RWPE2 (cell line): ENCODE measurements around the gene OXER1.

Experiments used
- ATAC-seq: fragments of 200-7000 bp; cut with Tn5 transposase; 3 replicates; pipeline ENCODE4 v1.9.1; 2021; ENCODE audit warnings: low read depth
- DNase-seq: peaks from one replicate; pipeline ENCODE4 v3.0.0-alpha.2; 2020; ENCODE audit warnings: low spot score
- H3K27ac ChIP-seq: fragments of 450-650 bp; 2 replicates; pipeline ENCODE4 v1.5.1; 2017; ENCODE audit warnings: mild to moderate bottlenecking; ENCODE audit not compliant: poor library complexity, severe bottlenecking
- H3K27me3 ChIP-seq: fragments of 250-450 bp; sonication (Bioruptor Pico); 2 replicates; pipeline ENCODE4 v1.5.1; 2021; ENCODE audit warnings: mild to moderate bottlenecking, moderate library complexity; ENCODE audit not compliant: insufficient read depth, poor library complexity, severe bottlenecking
- H3K36me3 ChIP-seq: fragments of 250-450 bp; sonication (Bioruptor Pico); 2 replicates; pipeline ENCODE4 v1.5.1; 2020; ENCODE audit warnings: low read depth, mild to moderate bottlenecking, moderate library complexity
- H3K4me1 ChIP-seq: fragments of 250-450 bp; sonication (Bioruptor Pico); 2 replicates; pipeline ENCODE4 v1.5.1; 2021; ENCODE audit warnings: mild to moderate bottlenecking, moderate library complexity; ENCODE audit not compliant: insufficient read depth, poor library complexity, severe bottlenecking
- H3K4me3 ChIP-seq: fragments of 250-450 bp; sonication (Bioruptor Pico); 2 replicates; pipeline ENCODE4 v1.5.1; 2021; ENCODE audit warnings: mild to moderate bottlenecking, moderate library complexity; ENCODE audit not compliant: severe bottlenecking
- H3K9me3 ChIP-seq: fragments of 250-450 bp; sonication (Bioruptor Pico); 2 replicates; pipeline ENCODE4 v1.5.1; 2021; ENCODE audit warnings: mild to moderate bottlenecking, moderate library complexity; ENCODE audit not compliant: severe bottlenecking
- TF ChIP-seq, protein P1 (sequence below): fragments of 450-650 bp; IDR thresholded peaks from one replicate; pipeline ENCODE4 v1.5.1; 2017; ENCODE audit warnings: mild to moderate bottlenecking, moderate library complexity; ENCODE audit not compliant: poor library complexity, severe bottlenecking

The OXER1 gene

GRCh38 chr2:42743659-42743990 lies 20.3 kb downstream of the OXER1 start:
- Histone ChIP-seq H3K4me1 (no peaks in the 10 kb centered on the region), H3K36me3 (no peaks in the 10 kb centered on the region), H3K27me3 (no peaks in the 10 kb centered on the region), H3K4me3 (no peak overlapping the region), H3K9me3 (no peaks in the 10 kb centered on the region), H3K27ac (no peak overlapping the region)
- ATAC-seq (no peak), DNase-seq (no peak)
- TF ChIP-seq, protein P1, sequence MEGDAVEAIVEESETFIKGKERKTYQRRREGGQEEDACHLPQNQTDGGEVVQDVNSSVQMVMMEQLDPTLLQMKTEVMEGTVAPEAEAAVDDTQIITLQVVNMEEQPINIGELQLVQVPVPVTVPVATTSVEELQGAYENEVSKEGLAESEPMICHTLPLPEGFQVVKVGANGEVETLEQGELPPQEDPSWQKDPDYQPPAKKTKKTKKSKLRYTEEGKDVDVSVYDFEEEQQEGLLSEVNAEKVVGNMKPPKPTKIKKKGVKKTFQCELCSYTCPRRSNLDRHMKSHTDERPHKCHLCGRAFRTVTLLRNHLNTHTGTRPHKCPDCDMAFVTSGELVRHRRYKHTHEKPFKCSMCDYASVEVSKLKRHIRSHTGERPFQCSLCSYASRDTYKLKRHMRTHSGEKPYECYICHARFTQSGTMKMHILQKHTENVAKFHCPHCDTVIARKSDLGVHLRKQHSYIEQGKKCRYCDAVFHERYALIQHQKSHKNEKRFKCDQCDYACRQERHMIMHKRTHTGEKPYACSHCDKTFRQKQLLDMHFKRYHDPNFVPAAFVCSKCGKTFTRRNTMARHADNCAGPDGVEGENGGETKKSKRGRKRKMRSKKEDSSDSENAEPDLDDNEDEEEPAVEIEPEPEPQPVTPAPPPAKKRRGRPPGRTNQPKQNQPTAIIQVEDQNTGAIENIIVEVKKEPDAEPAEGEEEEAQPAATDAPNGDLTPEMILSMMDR: no peak

GRCh38 chr2:42742740-42743658 lies 20.9 kb downstream of the OXER1 start:
- DNase-seq (no peak), ATAC-seq (no peak)
- Histone ChIP-seq H3K4me3 (no peak overlapping the region), H3K9me3 (no peaks in the 10 kb centered on the region), H3K27ac (no peak overlapping the region), H3K4me1 (no peaks in the 10 kb centered on the region), H3K27me3 (no peaks in the 10 kb centered on the region), H3K36me3 (no peaks in the 10 kb centered on the region)
- TF ChIP-seq, protein P1: no peak

GRCh38 chr2:42741140-42741539 lies 22.8 kb downstream of the OXER1 start:
- TF ChIP-seq, protein P1: no peak
- DNase-seq (no peak), ATAC-seq (no peak)
- H3K27me3 ChIP-seq: no peaks in the 10 kb centered on the region
- no peak overlapping the region for H3K27ac ChIP-seq
- H3K36me3 ChIP-seq: no peaks in the 10 kb centered on the region
- H3K9me3 ChIP-seq: no peaks in the 10 kb centered on the region
- H3K4me3 ChIP-seq: no peak overlapping the region
- H3K4me1 ChIP-seq: no peaks in the 10 kb centered on the region

- Histone ChIP-seq H3K36me3 (no peaks in the 10 kb centered on the region), H3K9me3 (no peaks in the 10 kb centered on the region), H3K4me3 (no peak overlapping the region), H3K27ac (no peak overlapping the region), H3K4me1 (no peaks in the 10 kb centered on the region), H3K27me3 (no peaks in the 10 kb centered on the region)
- DNase-seq (no peak), ATAC-seq (no peak)
- TF ChIP-seq, protein P1: no peak
Observed at GRCh38 chr2:42736598-42737322, 27.2 kb downstream of the OXER1 start.
